Thoracic aorta (tissue), 2 donors: ENCODE data around the gene NPM1. TPM values are rescaled to one million over a fixed set of nuclear protein-coding genes. Genes with fewer than 3 reads are reported as not detected.
"Not testable (repeated sequence)": the region's sequence is repeated elsewhere in the genome, so short reads cannot be mapped to it uniquely, and the experiment has no call there.

Experiments used
- ATAC-seq: fragments of 150-250 bp; one replicate; pipeline ENCODE4 v1.8.0; 2017; ENCODE audit warnings: low read depth; ENCODE audit not compliant: insufficient number of reproducible peaks, low FRiP score
- DNase-seq: peaks from one replicate; pipeline ENCODE4 v3.0.0-alpha.2; 2020; ENCODE audit warnings: low spot score
- H3K27ac ChIP-seq, 2 donors: fragments of 200-600 bp; sonication (generic); 1 replicate in 1 of 2; 2 replicates in 1 of 2; pipeline ENCODE4 v1.5.1; 2016; ENCODE audit warnings: mild to moderate bottlenecking in 2 of 2, moderate library complexity in 2 of 2
- H3K27me3 ChIP-seq: fragments of 200-600 bp; sonication (generic); replicated peaks from 2 replicates; pipeline ENCODE4 v1.6.0; 2016; ENCODE audit warnings: mild to moderate bottlenecking; ENCODE audit not compliant: insufficient read depth
- H3K36me3 ChIP-seq: fragments of 200-600 bp; sonication (generic); one replicate; pipeline ENCODE4 v1.5.1; 2016
- H3K4me1 ChIP-seq, 2 donors: fragments of 200-600 bp; sonication (generic); 1 replicate in 1 of 2; 2 replicates in 1 of 2; pipeline versions ENCODE4 v1.5.1 to v1.6.0; 2016; ENCODE audit warnings: low read depth in 2 of 2, mild to moderate bottlenecking in 1 of 2; ENCODE audit not compliant: control insufficient read depth in 1 of 2
- H3K4me3 ChIP-seq: fragments of 200-600 bp; sonication (generic); 2 replicates; pipeline ENCODE4 v1.5.1; 2016; ENCODE audit warnings: mild to moderate bottlenecking
- H3K9me3 ChIP-seq: fragments of 200-600 bp; sonication (generic); 2 replicates; pipeline ENCODE4 v1.5.1; 2016
- CTCF ChIP-seq: fragments of 200-600 bp; sonication (generic); IDR thresholded peaks from one replicate; pipeline ENCODE4 v1.5.1; 2019; ENCODE audit warnings: antibody characterized with exemption
- total RNA-seq, 2 donors: library from RNA; depleted of rRNA; stranded (reverse); fragments of >200 nt; gene quantifications; one replicate each; pipeline versions ENCODE4 v1.1.0 to v1.2.3, GENCODE V29; 2016

Gene NPM1
- total RNA-seq, 2 donors from 2014 or later, result 453 to 1,895 TPM

DNA sequence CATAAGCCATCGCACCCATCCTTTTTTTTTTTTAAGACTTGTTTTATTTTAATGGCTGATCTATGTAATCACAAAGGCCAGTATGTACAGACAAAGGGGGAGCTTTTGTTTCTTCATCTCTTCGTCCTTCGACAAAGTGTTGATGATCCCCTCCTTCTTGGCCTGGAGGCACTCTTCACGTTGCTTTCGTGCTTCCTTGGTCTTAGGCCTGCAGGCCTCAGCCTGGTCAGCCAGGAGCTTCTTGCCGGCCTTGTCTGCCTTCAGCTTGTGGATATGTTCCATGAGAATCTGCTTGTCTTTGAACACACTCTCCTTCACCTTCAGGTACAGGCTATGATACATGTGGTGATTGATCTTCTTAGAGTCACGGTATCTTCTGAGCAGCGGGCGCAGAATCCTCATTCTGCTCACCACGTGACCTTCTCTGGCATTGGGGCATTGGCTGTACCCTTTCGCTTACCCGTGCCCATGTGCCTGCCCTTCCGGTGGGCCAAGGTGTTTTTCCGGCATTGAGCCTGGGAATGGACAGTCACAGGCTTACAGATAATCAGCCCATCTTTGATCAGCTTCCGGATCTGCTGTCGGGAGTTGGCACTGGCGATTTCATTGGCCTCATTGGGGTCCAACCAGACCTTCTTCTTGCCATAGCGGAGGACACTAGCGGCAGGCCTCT lies 42.6 kb upstream of the NPM1 start:
- DNase-seq, result no peak
- Histone ChIP-seq H3K36me3 (no peaks in the 10 kb centered on the region), H3K9me3 (no peaks in the 10 kb centered on the region), H3K27me3 (no peaks in the 10 kb centered on the region), H3K27ac (no peak overlapping the region), H3K4me3 (no peak overlapping the region), H3K4me1 (no peaks in the 10 kb centered on the region)
- ATAC-seq, result no peak
- no peak for TF ChIP-seq CTCF

DNA sequence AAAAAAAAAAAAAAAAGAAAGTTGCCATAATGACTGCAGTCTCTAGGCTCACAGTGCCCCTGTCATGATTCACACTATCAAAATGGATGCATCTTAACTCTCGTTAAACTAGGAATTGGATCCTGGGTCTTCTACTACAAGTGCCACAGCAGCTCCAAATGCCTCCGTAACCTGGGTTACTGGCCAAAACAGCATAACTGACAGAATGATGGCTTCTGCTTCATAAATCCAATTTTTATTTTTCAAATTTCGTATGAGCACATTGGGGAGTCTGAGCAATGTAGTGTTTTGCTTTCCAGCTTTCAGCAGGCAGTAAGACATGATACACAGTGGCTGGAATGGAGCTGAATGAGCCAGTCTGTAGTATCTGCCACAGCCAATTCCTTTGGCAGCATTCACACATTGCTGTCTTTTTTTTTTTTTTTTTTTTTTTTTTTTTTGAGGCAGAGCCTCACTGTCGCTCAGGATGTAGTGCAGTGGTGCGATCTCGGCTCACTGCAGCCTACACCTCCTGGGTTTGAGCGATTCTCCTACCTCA lies 36.0 kb upstream of the NPM1 start:
- Histone ChIP-seq H3K4me3 (no peak overlapping the region), H3K27me3 (no peaks in the 10 kb centered on the region), H3K36me3 (no peaks in the 10 kb centered on the region), H3K4me1 (no peaks in the 10 kb centered on the region), H3K27ac (no peak overlapping the region), H3K9me3 (no peaks in the 10 kb centered on the region)
- DNase-seq (no peak), ATAC-seq (no peak)
- no peak for TF ChIP-seq CTCF

GRCh38 chr5:171355302-171355724 lies 32.3 kb upstream of the NPM1 start:
- Histone ChIP-seq H3K9me3 (no peaks in the 10 kb centered on the region), H3K4me1 (no peaks in the 10 kb centered on the region), H3K36me3 (no peaks in the 10 kb centered on the region), H3K27me3 (no peaks in the 10 kb centered on the region), H3K27ac (no peak overlapping the region), H3K4me3 (no peak overlapping the region)
- DNase-seq (no peak), ATAC-seq (no peak)
- TF ChIP-seq CTCF, result no peak

GRCh38 chr5:171357843-171358242 lies 29.8 kb upstream of the NPM1 start:
- no peak for ATAC-seq
- no peaks in the 10 kb centered on the region for H3K4me1 ChIP-seq
- no peaks in the 10 kb centered on the region for H3K9me3 ChIP-seq
- H3K27me3 ChIP-seq, result no peaks in the 10 kb centered on the region
- no peak for DNase-seq
- no peak for TF ChIP-seq CTCF
- H3K36me3 ChIP-seq, result no peaks in the 10 kb centered on the region
- H3K27ac ChIP-seq, result no peak overlapping the region
- no peak overlapping the region for H3K4me3 ChIP-seq

- not testable (repeated sequence) for H3K36me3 ChIP-seq, H3K4me3 ChIP-seq, H3K9me3 ChIP-seq, H3K27ac ChIP-seq, ATAC-seq, H3K4me1 ChIP-seq, DNase-seq, H3K27me3 ChIP-seq
These were observed 26.5 kb upstream of the NPM1 start for GRCh38 chr5:171361151-171361550.

DNA sequence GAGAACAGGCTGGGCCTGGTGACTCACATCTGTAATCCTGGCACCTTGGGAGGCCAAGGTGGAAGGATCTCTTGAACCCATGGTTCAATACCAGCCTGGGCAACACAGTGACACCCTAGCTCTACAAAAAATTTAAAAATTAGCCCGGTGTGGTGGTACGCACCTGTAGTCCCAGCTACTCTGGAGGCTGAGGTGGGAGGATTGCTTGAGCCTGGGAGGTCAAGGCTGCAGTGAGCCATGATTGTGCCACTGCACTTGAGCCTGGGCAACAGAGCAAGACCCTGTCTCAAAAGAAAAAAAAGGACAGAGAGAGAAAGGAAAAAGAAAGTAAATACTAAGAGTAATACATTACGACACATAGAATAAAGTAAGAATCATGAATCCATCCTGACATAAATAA lies 24.4 kb upstream of the NPM1 start:
- H3K4me1 ChIP-seq, H3K36me3 ChIP-seq, H3K27me3 ChIP-seq, H3K9me3 ChIP-seq, ATAC-seq, DNase-seq, H3K4me3 ChIP-seq, H3K27ac ChIP-seq: not testable (repeated sequence)
